ENCODE results near the gene SOX6.
"Not testable (repeated sequence)": the region's sequence is repeated elsewhere in the genome, so short reads cannot be mapped to it uniquely, and the experiment has no call there.

The SOX6 gene

DNA sequence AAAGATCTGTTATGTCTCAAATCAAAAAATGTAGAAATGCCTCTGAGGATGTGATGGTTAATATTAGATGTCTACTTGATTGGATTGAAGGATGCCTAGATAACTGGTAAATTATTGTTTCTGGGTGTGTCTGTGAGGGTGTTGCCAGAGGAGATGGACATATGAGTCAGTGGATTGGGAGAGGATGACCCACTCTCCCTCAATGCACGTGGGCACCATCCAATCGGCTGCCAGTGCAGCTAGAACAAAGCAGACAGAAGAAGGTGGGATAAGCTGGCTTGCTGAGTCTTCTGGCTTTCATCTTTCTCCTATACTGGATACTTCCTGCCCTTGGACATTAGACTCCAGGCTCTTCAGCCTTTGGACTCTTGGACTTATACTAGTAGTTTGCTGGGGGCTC is 430.3 kb downstream of the SOX6 start:
- peaks cover 2% of the 10 kb centered on the region for H3K27me3 Mint-ChIP-seq
- H3K4me1 Mint-ChIP-seq (ENCODE audit: low read depth), result no peaks in the 10 kb centered on the region
- H3K4me3 Mint-ChIP-seq, result no peak overlapping the region
- no peaks in the 10 kb centered on the region for H3K36me3 Mint-ChIP-seq (ENCODE audit: low read depth)
- intact Hi-C loops (cut with micrococcal nuclease), result no loop called here
- no peaks in the 10 kb centered on the region for H3K9me3 Mint-ChIP-seq
- no peak overlapping the region for H3K27ac Mint-ChIP-seq

DNA sequence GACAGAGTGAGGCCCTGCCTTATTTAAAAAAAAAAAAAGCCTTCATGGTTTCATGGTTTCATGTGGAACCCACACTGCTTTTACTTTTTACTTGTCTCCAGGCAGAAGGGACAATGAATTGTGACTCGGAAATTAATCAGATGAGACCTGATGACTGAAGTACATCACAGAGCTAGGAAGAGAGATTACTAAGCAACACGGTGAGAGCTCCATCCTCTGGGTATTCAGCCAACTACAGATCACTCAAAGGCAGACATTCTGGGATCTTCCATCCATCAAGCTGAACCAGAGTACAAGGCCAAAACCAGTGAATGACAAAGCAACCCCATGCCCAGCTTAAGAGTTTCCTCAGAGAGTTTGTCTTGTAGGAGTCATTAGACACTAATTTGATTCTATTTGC is 433.2 kb downstream of the SOX6 start:
- Mint-ChIP-seq H3K4me3 (no peak overlapping the region), H3K36me3 (ENCODE audit: low read depth) (no peaks in the 10 kb centered on the region)

DNA sequence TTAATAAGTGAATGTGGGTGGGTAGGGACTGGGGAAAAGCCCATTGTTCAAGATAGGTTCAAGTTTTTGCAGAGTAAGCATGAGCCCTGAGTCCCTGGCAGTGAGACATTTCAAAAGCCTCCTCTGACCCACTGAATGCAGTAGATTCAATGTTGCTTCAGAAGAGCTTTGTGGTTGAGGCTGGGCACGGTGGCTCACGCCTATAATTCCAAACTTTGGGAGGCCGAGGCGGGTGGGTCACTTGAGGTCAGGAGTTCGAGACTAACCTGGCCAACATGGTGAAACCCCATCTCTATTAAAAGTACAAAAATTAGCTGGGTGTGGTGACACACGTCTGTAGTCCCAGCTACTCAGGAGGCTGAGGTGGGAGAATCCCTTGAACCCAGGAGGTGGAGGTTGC is 433.6 kb downstream of the SOX6 start:
- H3K9me3 Mint-ChIP-seq; H3K4me3 Mint-ChIP-seq; H3K4me1 Mint-ChIP-seq (ENCODE audit: low read depth); intact Hi-C loops (cut with micrococcal nuclease); H3K27ac Mint-ChIP-seq; H3K27me3 Mint-ChIP-seq; H3K36me3 Mint-ChIP-seq (ENCODE audit: low read depth): not testable (repeated sequence)

More for the DNA sequence above, 433.2 kb downstream of the SOX6 start:
- Mint-ChIP-seq H3K27me3 (no peaks in the 10 kb centered on the region), H3K27ac (no peak overlapping the region), H3K9me3 (no peaks in the 10 kb centered on the region), H3K4me1 (ENCODE audit: low read depth) (peaks cover 6% of the 10 kb centered on the region)
- intact Hi-C loops (cut with micrococcal nuclease), result no loop called here

DNA sequence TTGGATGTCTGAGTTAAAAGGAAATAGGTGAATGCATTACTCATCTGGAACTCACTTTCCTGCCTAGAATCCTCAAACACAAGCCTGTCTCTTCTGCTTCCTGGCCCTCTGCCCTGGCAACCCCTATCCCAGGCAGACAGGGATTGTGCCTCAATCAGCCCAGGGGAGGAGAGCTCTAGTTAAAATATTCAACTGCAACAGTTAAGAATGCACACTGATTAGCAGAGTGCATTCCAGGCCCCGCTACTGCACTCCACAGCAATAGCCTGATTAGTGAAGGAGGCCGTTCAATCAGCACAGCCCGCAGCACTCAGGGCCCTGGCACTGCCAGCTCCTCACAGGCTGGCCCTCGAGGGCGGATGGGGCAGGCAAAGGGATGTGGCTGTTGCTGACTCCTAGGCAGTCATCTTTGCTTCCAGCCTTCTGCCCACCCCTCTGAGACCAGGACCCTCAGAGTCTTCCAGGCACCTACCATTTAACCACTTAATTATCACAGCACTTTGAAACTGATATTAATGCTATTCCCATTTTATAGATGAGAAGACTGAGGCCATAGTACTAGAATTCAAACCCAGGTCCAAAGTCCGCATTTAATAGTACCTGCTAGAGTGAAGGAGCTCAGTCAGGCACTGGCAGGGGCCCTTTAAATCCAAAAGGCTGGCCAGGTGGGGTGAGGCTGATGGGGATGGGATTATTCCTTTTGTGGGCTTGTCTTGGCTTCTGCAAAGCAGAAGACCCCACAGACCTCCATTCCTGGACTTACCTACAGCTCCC is 435.3 kb downstream of the SOX6 start:
- peaks cover 6% of the 10 kb centered on the region for H3K4me1 Mint-ChIP-seq (ENCODE audit: low read depth)
- H3K9me3 Mint-ChIP-seq, result no peaks in the 10 kb centered on the region
- intact Hi-C loops (cut with micrococcal nuclease), result no loop called here
- no peak overlapping the region for H3K27ac Mint-ChIP-seq
- no peak overlapping the region for H3K4me3 Mint-ChIP-seq
- H3K36me3 Mint-ChIP-seq (ENCODE audit: low read depth), result no peaks in the 10 kb centered on the region
- no peaks in the 10 kb centered on the region for H3K27me3 Mint-ChIP-seq

DNA sequence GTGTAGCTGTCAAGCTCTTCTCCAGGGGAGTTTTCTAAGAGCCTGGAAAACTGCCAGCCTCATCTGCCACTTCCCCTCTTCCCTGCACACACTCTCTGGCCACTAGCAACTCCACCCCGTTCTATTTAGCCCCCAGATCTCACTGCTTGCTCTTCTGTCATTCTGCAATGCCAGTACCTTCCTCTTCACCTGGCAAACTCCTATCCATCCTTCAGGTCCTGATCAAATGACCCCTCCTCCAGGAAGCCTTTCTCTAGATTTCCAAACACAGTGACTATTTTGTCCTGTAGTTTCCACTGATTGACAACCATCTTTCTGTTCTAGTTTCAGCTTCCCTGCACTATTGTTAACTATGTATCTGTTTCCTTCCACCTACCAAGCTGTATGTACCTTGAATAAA is 437.7 kb downstream of the SOX6 start:
- Mint-ChIP-seq H3K27ac (no peak overlapping the region), H3K27me3 (no peaks in the 10 kb centered on the region), H3K36me3 (ENCODE audit: low read depth) (no peaks in the 10 kb centered on the region), H3K9me3 (no peaks in the 10 kb centered on the region), H3K4me3 (no peak overlapping the region), H3K4me1 (ENCODE audit: low read depth) (peaks cover 6% of the 10 kb centered on the region)
- intact Hi-C loops (cut with micrococcal nuclease), result no loop called here

DNA sequence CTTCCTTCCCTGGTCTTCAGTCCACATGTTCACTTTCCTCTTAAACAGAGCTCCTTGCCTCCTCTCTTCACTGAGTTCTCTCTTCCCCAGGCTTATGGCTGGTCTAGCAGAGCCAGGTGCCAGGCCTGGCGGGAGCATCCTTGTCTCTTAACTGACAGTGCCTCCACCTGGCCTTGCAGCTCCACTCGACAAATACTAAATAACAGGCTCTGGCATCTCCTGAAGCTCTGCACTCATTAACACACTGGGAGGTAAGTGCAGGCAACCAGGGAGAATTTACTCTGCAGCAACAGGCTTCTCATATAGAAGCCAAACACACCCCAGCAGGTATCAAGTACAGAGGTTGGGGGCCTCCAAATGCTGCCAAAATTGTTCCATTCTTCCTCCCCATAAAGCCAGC is 438.1 kb downstream of the SOX6 start:
- H3K27me3 Mint-ChIP-seq, result no peaks in the 10 kb centered on the region
- no peak overlapping the region for H3K4me3 Mint-ChIP-seq
- intact Hi-C loops (cut with micrococcal nuclease), result no loop called here
- no peaks in the 10 kb centered on the region for H3K9me3 Mint-ChIP-seq
- no peaks in the 10 kb centered on the region for H3K36me3 Mint-ChIP-seq (ENCODE audit: low read depth)
- H3K27ac Mint-ChIP-seq, result no peak overlapping the region
- H3K4me1 Mint-ChIP-seq (ENCODE audit: low read depth), result peaks cover 6% of the 10 kb centered on the region
